Dedifferentiated amniotic fluid mesenchymal stem cell (primary cell): ENCODE data around the gene CNOT6L.

Source experiments
- DNase-seq: peaks from one replicate; pipeline ENCODE4 v3.0.0-alpha.2; 2016; ENCODE audit errors: extremely low spot score

CNOT6L gene

GRCh38 chr4:77820649-77821561 is 1.7 kb upstream of the CNOT6L start:
- DNase-seq = no peak

GRCh38 chr4:77819843-77820648 is 878 bp upstream of the CNOT6L start:
- DNase-seq = peak; percentile 75

GRCh38 chr4:77819404-77819842 is 255 bp upstream of the CNOT6L start:
- no peak for DNase-seq

GRCh38 chr4:77818073-77818601 is 1.0 kb downstream of the CNOT6L start:
- DNase-seq = peak; percentile 76

- no peak for DNase-seq
Observed at GRCh38 chr4:77817304-77818072, 1.7 kb downstream of the CNOT6L start.

- DNase-seq = no peak
Observed at GRCh38 chr4:77816546-77816945, 2.6 kb downstream of the CNOT6L start.

GRCh38 chr4:77815636-77816035 is 3.5 kb downstream of the CNOT6L start:
- no peak for DNase-seq

GRCh38 chr4:77805840-77806239 is 13.3 kb downstream of the CNOT6L start:
- DNase-seq = no peak

- DNase-seq = peak; percentile 39
Observed at GRCh38 chr4:77804471-77804870, 14.7 kb downstream of the CNOT6L start.

- no peak for DNase-seq
Observed at GRCh38 chr4:77802402-77802801, 16.8 kb downstream of the CNOT6L start.

GRCh38 chr4:77801260-77801608 is 17.9 kb downstream of the CNOT6L start:
- DNase-seq = no peak

GRCh38 chr4:77800483-77801259 is 18.5 kb downstream of the CNOT6L start:
- no peak for DNase-seq

GRCh38 chr4:77800077-77800476 is 19.1 kb downstream of the CNOT6L start:
- DNase-seq = no peak

- DNase-seq = no peak
Observed at GRCh38 chr4:77798385-77798784, 20.8 kb downstream of the CNOT6L start.

- DNase-seq = no peak
Observed at GRCh38 chr4:77797239-77797638, 21.9 kb downstream of the CNOT6L start.

- DNase-seq = no peak
Observed at GRCh38 chr4:77795326-77795725, 23.8 kb downstream of the CNOT6L start.

GRCh38 chr4:77790146-77790545 is 29.0 kb downstream of the CNOT6L start:
- no peak for DNase-seq

- no peak for DNase-seq
Observed at GRCh38 chr4:77788990-77789389, 30.2 kb downstream of the CNOT6L start.

- DNase-seq = no peak
Observed at GRCh38 chr4:77787969-77788368, 31.2 kb downstream of the CNOT6L start.

- no peak for DNase-seq
Observed at GRCh38 chr4:77785669-77786068, 33.5 kb downstream of the CNOT6L start.

- no peak for DNase-seq
Observed at GRCh38 chr4:77783895-77784294, 35.3 kb downstream of the CNOT6L start.
